HL-60/S4 treated with retinoic acid at 250 ng/mL for 4 days and 3 days (cell line): ENCODE data around the gene ANKRD55.
"Not testable (repeated sequence)": the region's sequence is repeated elsewhere in the genome, so short reads cannot be mapped to it uniquely, and the experiment has no call there.

Experiments
- in situ Hi-C: fragments of 300-500 bp; cut with MboI; formaldehyde crosslinking; loops from 2 replicates; pipeline ENCODE4 v1.7.0; 2022; ENCODE audit warnings: low sequenced_read_pairs

The ANKRD55 gene

DNA sequence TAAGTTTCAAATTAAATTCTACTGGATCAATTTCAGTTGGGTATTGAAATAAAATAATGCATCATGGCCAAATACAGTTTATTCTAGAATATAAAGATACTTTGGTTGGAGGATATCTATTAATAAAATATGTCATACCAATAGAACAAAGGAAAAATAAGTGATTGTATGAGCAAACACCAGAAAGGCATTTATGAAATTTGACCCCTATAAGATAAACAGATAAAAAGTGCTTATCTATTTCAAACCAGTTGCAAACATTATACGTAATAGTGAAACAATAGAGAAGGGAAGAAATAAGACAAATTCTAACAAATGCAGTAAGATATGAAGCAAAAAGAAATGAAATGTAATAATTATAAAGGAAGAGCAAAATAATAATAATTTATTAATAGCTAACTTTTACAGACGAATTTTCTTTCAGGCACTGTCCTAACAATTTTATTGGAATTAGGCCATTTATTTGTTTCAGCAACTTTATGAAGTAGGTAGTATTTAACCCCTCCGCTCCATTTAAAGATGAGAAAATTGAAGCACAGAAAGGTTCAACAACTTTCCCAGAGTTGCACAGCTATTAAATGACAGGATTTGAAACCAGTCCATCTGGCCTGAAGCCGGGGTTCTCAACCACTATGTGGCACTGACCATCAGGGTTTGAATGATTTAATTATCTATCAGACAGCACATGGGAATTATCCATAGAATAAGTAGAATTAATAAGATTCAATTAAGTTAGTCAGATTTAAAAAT is 20.8 kb downstream of the ANKRD55 start:
- in situ Hi-C loops = no loop called here

DNA sequence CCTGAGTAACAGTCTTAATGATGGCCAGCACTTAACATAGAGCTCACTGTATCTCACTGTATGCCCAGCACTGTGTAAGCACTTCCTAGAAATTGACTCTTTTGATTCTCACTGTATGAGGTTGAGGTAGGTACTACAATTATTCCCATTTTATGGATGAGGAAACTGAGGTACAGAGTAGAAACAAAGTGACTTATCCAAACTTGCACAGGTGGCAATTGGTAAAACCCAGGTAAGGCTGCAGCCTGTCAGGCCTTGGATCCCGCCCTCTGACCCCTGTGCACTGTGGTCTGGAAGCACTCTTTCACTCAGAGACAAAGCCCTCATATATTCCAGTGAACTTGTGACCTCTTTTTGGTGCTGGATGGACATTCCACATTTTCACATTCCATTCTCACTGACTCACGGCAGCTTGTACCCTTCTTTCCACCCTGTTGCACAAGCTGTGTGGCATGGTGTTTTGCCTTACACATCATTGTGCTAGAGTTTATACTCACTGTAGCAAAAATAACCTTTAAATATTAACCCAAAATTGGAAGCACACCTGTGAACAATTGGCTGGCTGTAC is 21.7 kb downstream of the ANKRD55 start:
- in situ Hi-C loops = no loop called here

DNA sequence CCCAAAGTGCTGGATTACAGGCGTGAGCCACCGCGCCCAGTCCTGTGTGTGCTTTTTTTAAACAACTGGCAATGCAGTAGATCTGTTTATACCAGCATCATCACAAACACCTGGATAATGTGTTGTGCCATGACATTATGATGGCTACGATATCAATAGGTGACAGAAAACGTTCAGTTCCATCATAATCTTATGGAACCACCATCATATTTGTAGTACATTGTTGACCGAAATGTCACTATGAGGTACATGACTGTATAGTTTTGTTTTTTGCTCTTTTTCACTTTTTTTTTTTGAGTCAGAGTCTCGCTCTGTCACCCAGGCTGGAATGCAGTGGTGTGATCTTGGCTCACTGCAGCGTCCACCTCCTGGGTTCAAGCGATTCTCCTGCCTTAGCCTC is 24.4 kb downstream of the ANKRD55 start:
- in situ Hi-C loops = no loop called here

DNA sequence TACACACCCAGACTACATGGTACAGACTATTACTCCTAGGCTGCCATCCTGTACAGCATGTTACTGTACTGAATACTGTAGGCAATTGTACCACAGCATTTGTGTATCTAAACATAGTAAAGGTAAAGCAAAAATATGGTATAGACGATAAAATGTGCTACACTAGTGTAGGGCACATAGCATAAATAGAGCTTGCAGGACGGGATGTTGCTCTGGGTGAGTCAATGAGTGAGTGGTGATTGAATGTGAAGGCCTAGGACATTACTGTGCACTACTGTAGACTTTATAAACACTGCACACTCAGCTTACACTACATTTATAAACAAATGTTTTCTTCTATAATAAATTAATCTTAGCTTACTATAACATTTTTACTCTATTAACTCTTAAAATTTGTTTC is 25.6 kb downstream of the ANKRD55 start:
- in situ Hi-C loops = no loop called here

DNA sequence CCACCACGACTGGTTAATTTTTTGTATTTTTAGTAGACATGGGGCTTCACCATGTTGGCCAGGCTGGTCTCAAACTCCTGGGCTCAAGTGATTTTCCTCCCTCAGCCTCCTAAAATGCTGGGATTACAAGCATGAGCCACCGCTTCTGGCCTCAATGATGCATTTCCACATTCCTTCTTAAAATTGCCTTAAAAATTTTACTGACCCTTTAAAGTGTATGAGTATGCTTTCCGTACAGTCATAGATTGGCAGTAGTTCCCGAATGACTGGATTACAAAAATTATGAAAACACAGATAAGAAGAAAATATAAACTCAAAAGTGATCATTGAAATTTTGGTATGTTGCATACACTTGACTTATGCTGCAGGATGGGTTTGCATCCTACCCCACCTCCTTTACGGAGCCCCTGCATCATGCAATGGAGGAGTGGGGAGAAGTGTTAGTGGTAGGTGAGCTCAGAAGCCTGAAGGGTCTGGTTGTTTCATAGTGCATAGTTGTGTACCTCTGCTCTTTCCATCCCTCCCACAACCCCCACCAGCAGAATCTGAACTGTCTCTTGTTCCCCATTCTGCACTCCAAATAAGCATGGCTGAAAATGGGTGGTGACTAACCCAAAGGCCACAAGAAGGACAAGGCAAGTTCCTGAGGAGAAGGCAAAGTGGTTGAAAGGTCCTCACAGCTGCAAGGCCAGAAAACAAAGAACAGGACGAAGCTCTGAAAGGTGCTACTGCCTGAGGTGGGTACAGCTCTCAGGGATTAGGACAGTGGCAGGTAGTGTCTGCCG is 26.8 kb downstream of the ANKRD55 start:
- in situ Hi-C loops = no loop called here

DNA sequence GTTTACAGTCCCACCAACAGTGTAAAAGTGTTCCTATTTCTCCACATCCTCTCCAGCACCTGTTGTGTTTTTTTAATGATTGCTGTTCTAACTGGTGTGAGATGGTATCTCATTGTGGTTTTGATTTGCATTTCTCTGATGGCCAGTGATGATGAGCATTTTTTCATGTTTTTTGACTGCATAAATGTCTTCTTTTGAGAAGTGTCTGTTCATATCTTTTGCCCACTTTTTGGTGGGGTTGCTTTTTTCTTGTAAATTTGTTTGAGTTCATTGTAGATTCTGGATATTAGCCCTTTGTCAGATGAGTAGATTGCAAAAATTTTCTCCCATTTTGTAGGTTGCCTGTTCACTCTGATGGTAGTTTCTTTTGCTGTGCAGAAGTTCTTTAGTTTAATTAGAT is 29.2 kb downstream of the ANKRD55 start:
- in situ Hi-C loops = not testable (repeated sequence)

DNA sequence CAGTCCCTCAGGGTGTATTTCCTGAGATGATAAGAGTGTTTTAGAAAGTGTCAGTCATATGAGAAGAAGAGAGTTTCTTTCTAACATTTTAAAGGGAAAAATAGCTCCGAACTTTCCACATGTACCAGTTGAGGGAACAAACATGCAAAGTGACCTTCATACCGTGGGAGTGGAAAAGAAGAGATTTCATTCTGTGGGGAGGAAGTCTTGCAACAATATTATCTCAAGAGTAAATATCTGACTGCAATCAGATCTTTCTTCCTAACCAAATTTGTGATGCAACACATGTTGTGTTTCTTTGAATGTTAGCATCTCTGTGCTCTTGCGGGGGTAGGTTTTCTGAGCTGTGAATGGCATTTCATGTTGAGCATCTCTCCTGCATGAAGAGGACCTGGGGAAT is 30.6 kb downstream of the ANKRD55 start:
- in situ Hi-C loops = no loop called here

DNA sequence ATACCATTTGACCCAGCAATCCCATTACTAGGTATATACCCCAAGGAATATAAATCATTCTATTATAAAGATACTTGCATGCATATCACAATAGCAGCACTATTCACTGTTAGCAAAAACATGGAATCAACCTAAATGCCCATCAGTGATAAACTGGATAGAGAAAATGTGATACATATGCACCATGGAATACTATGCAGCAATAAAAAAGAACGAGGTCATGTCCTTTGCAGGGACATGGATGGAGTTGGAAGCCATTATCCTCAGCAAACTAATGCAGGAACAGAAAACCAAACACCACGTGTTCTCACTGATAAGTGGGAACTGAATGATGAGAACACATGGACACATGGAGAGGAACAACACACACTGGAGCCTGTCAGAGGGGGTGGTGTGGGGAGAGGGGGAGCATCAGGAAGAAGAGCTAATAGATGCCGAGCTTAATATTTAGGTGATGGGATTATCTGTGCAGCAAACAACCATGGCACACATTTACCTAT is 31.3 kb downstream of the ANKRD55 start:
- in situ Hi-C loops = not testable (repeated sequence)

DNA sequence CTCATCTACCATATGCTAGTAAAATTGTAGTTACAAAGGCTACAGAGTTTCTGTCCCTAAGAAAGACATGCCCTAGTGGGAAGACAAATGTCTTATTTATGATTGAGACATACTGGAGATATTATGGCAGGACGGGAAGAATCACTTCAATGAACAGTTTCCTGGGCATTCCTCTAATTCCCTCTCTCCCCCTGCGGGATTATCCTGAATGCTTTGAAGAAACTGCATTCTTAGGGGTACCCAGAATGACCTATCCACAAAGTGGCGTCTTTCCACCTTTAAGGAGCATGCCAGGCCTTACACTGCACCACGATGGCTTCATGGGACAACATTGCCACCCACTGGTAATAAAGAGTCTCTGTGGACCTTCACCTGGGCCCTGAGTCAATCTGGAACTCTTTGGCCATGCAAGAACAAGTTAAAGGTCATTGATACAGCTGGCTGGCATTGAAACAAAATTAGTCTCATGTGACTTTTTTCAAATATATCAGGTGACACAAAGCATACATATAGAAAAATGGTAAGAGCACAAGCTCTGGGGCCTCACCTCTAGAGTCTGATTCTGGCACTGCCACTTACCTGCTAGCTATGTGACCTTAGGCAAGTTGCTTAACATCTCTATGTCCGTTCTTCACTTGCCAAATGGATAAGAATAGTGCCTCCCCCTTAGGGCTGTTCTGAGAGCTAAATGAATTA is 32.0 kb downstream of the ANKRD55 start:
- in situ Hi-C loops = no loop called here

DNA sequence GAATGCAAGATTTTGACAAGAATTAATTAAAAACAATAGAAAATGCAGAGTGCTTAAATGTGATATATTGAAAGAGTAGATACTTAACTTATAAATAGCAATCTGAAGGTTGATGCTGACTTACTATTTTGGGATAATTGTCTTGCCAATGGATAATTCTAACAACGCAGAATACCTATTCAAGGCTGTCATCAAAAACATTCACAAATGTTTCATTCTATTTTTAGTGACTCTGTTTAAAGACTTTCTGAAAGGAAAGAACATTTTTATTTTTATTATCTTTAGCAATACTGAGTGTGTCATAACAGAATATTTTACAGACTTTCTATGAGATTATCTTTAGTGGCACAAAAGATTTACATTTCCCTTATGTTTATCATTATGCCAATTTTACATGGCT is 38.1 kb downstream of the ANKRD55 start:
- in situ Hi-C loops = loop anchor here (25.0 kb wide), 1 partner anchor 258 kb away; no protein-coding TSS in a partner anchor

DNA sequence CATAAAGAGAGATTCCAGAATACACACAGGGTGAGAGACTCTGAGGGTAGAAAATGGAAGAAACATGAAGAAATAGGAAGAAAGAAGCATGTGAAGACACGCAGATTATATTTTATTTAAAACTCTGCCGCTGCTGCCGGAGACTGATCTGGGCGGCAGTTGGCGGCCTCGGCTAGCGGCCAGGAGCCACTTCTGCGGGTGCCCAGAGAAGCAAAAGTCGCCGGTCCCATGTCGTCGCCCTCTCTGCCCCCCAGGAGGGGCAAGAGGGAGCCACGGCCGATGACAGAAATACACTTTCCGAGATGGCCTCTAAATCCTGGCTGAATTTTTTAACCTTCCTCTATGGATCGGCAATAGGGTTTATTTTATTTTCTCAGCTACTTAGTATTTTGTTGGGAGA is 40.9 kb downstream of the ANKRD55 start:
- in situ Hi-C loops = loop anchor here (25.0 kb wide), 1 partner anchor 255 kb away; no protein-coding TSS in a partner anchor

DNA sequence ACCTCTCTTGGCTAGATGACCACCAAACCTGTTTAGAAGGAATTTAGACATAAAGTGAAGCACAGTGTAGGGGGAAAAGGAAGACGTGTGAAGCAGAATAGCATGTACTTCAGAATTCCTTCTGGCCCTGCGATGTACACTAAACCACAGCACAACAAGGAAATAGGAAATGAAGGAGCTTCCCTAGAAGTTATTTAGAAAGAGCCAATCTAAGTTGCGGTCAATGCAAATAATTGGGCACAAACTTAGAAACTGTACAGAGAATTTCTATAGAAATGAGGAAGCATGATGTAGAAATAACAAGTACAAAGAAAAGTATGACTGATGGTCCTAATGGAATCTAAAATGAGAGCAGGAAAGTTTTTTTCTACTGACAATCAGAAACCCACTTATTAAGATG is 41.5 kb downstream of the ANKRD55 start:
- in situ Hi-C loops = loop anchor here (25.0 kb wide), 1 partner anchor 254 kb away; no protein-coding TSS in a partner anchor

DNA sequence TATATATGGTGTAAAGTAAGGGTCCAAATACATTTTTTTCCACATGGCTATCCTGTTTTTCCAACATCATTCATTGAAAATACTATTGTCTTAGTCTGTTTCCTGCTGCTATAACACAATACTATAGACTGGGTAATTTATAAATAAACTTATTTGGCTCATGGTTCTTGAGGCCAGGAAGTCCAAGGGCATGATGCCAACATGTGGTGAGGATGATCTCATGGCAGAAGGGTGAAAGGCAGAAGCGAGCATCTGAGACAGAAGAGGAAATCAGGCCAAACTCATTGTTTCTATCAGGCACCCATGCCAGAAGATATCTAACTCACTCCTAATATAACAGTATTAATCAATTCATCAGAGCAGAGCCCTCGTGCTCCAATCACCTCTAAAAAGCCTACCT is 42.6 kb downstream of the ANKRD55 start:
- in situ Hi-C loops = loop anchor here (25.0 kb wide), 1 partner anchor 253 kb away; no protein-coding TSS in a partner anchor

DNA sequence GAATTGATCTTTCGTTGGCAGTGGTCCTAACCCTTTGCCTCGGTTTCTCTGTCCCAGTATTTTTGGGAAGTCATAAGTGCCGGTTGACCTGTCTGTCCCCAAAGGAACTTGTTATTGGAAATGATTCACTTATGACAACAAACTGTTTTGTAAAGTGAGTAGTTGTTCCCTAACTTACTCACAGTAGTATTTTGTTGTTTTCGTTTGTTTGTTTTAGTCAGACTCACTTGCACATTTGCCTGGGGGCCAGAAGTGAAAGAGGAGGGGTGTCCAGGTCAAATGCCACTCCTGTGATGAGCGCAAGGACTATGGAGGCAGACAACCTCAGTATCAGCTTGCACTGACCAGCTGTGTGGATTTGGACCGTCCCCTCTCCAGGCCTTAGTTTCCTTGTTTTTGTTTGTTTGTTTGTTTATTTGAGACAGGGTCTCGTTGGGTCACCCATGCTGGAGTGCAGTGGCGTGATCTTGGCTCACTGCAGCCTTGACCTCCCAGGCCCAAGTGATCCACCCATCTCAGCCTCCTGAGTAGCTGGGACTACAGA is 47.3 kb downstream of the ANKRD55 start:
- in situ Hi-C loops = loop anchor here (25.0 kb wide), 1 partner anchor 249 kb away; no protein-coding TSS in a partner anchor

DNA sequence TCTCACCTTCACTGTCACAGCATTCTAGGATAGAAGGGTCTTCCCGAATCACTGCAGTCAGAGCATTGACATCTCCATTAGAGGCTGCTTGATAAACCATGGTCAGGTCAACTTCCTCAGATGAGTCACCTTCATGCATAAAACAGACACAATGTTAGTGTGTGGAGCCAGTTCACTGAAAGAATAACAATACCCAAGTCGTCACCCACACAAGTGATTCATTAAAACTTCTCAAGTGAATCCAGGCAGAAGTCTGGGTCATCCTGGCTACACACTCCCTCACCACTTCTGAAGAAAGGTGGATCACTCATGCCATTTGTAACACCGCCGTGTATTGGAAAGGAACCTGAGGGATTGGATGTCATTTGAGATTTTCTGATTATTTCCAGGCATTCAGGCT is 49.6 kb downstream of the ANKRD55 start:
- in situ Hi-C loops = loop anchor here (25.0 kb wide), 1 partner anchor 246 kb away; no protein-coding TSS in a partner anchor

DNA sequence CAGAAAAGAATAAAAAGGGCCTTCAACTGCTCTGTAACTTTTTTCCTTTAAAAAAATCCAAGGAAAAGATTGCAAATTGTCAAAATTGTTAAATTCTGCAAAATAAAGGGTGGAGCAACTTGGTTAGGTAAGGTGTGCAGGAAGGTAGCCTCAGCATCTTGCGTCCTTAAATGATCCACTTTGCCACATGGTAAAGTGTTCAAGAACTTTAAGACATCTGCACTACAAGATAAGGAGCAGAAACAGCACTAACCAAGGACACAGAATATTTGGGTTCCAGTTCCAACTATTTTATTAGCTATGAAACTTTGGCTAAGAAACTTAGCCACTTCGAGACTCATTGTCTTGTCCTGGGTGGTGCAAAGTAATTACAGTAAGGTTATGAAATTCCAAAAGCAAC is 53.7 kb downstream of the ANKRD55 start:
- in situ Hi-C loops = loop anchor here (25.0 kb wide), 1 partner anchor 242 kb away; no protein-coding TSS in a partner anchor

DNA sequence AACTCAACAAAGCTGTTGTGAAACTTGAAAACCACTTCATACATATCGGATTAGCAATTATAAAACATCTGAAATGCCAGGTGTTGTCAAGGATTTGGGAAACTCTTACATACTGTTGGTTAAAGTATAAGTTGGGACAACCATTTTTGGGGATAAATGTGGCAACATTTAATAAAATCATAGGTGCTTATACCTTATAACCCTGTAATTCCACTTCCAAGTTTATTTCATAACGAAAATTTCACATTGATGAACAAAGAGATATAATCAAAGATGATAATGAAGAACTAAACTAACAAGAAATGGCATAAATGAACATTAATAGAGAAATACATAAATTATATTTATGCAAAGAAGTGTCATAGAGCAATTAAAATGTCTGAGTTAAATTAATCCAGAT is 54.3 kb downstream of the ANKRD55 start:
- in situ Hi-C loops = loop anchor here (25.0 kb wide), 1 partner anchor 242 kb away; no protein-coding TSS in a partner anchor

DNA sequence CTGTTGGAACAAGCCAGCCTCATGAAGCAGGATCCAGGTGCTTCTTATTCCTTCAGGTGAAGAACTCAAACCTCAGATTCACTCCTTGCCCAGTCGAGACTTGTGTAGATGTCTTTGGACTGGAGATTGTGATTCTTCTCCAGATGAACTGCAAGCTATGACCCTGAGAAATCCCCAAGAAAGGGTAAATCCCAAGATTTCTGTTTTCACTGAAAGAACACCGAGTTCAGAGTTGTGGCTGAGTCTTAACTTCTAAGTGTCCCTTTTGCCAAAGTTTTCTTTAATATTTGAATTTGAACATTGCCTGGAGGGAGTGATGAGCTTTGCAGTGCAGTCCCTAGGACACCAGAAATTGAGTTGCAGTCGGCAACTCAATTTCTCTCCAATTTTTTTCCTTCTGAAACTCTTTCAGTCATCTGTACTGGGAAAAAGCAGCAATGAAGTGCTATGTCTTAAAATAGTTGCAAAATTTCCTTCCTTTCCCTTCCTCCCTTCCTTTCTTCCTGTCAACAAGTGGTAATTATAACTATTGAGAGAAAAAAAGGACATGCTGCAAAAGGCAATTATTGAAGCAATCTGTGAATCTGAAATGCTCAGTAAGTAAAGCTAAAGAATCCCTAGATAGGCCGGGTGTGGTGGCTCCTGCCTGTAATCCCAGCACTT is 56.1 kb downstream of the ANKRD55 start:
- in situ Hi-C loops = loop anchor here (25.0 kb wide), 1 partner anchor 240 kb away; no protein-coding TSS in a partner anchor

DNA sequence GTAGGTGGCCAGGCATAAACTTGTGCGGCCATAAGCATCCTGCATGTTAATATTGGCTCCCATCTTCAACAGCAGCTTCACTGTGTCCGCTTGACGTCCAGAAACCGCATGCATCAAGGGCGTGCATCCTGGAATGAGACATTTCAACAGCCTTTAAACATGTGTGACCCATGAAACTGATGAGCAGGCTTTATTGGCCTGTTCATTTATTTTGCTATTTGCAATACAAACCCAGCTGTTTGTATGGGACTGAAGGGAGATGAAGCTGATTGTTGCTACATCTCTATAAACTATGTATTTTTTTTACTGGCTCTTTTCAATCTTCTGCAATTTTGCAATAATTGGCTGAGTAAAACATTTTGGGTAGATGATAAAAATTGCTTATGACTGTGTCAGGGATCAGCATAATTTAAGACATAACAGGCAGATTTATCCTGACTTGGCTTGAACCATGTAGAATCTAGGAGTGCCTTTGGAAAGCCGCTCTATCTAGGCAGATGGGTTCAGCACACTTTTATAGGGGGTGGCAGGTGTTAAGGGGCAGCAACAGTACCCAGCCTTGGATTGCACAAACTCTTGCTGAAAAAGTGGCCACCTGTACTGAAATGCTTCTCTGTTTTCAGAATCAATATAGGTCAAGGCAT is 56.9 kb downstream of the ANKRD55 start:
- in situ Hi-C loops = loop anchor here (25.0 kb wide), 1 partner anchor 239 kb away; no protein-coding TSS in a partner anchor
